K562 (cell line): ENCODE results near the gene CYS1. TPM values are rescaled to one million over a fixed set of nuclear protein-coding genes. Genes with fewer than 3 reads are reported as not detected.
A peak's percentile ranks its signal among the peaks of the same experiment; 100 is the strongest.

Experiments used
- BHLHE40 ChIP-seq: IDR thresholded peaks from 2 replicates; pipeline ENCODE4 v1.6.1; 2011; ENCODE audit warnings: low read length, improper control_type of control experiment
- CTBP1 ChIP-seq: fragments of 450-650 bp; IDR thresholded peaks from 2 replicates; pipeline ENCODE4 v1.6.1; 2016; ENCODE audit warnings: borderline replicate concordance
- DMBX1 ChIP-seq: fragments of 250-450 bp; sonication (Bioruptor Pico); IDR thresholded peaks from 2 replicates; pipeline ENCODE4 v1.8.0; 2022; ENCODE audit warnings: inconsistent platforms, mild to moderate bottlenecking, moderate library complexity, borderline replicate concordance
- ETV5 ChIP-seq: sonication (generic); formaldehyde crosslinking; IDR thresholded peaks from 2 replicates; pipeline ENCODE4 v1.4.0; 2020; ENCODE audit warnings: low read depth, mild to moderate bottlenecking, missing genetic modification reagents
- FOXP1 ChIP-seq: sonication (generic); formaldehyde crosslinking; IDR thresholded peaks from 2 replicates; pipeline ENCODE4 v1.8.0; 2022; ENCODE audit warnings: mild to moderate bottlenecking, missing genetic modification reagents
- GABPA ChIP-seq: fragments of 200-800 bp; sonication (Bioruptor generic); conservative IDR thresholded peaks from 2 replicates; pipeline ENCODE4 v1.6.1; 2016; ENCODE audit warnings: low read depth, missing genetic modification characterization, missing compliant biosample characterization
- LEF1 ChIP-seq: fragments of 450-650 bp; IDR thresholded peaks from 2 replicates; pipeline ENCODE4 v1.6.1; 2016; ENCODE audit warnings: mild to moderate bottlenecking
- PHF8 ChIP-seq: fragments of 200-600 bp; sonication (generic); IDR thresholded peaks from 2 replicates; pipeline ENCODE4 v1.6.1; 2012; ENCODE audit warnings: mixed run types, mild to moderate bottlenecking, inconsistent platforms, low read length, moderate library complexity, borderline replicate concordance
- RNF2 ChIP-seq: sonication (generic); IDR thresholded peaks from 2 replicates; pipeline ENCODE4 v1.6.1; 2016
- SMARCA4 ChIP-seq: fragments of 450-650 bp; IDR thresholded peaks from 2 replicates; pipeline ENCODE4 v1.6.1; 2016
- TAF9B ChIP-seq: fragments of 450-650 bp; IDR thresholded peaks from 2 replicates; pipeline ENCODE4 v1.6.1; 2018; ENCODE audit warnings: mild to moderate bottlenecking; ENCODE audit not compliant: partially characterized antibody
- ZNF143 ChIP-seq: sonication (generic); formaldehyde crosslinking; IDR thresholded peaks from 2 replicates; pipeline ENCODE4 v1.9.0; 2022; ENCODE audit warnings: mild to moderate bottlenecking, missing genetic modification reagents
- polyA plus RNA-seq, 8 experiments: library from polyadenylated mRNA; depleted of rRNA in 4 of 8; stranded (reverse) in 5 of 8; unstranded in 3 of 8; fragments of >200 nt; fragmentation: Nextera tagmentation in 2 of 8; fragmentation: Illumina TruSeq in 1 of 8; extraction: Ambion mirVana in 2 of 8; extraction: Trizol in 1 of 8; gene quantifications; 2 replicates each; pipeline versions ENCODE4 v1.2.1 to v1.2.3, GENCODE V29; 2011 to 2014; ENCODE audit warnings: inconsistent platforms in 1 of 8, missing spikeins in 1 of 8
- total RNA-seq, 7 experiments: library from RNA; depleted of rRNA in 6 of 7; stranded (reverse); fragments of >200 nt in 6 of 7; fragmentation: Illumina TruSeq in 2 of 7; extraction: Trizol in 2 of 7; gene quantifications; 2 replicates each; pipeline versions ENCODE4 v1.2.1 to v1.2.3, GENCODE V29; 2011 to 2021; ENCODE audit warnings: low replicate concordance in 1 of 7
- TF ChIP-seq, protein P1 (sequence below), 2 experiments: fragments of 450-650 bp; IDR thresholded peaks; 2 replicates each; pipeline ENCODE4 v1.6.1; 2016; ENCODE audit warnings: mild to moderate bottlenecking in 2 of 2, borderline replicate concordance in 1 of 2, low read depth in 1 of 2, moderate library complexity in 1 of 2

The CYS1 gene
- total and polyA plus RNA-seq, 9 of the 15 experiments (the other 6 are each of a cell fraction or from before 2014, with no cell fraction given): 0.11 to 0.13 TPM; not detected in 7

- peak; percentile 76 for TF ChIP-seq CTBP1
- TF ChIP-seq PHF8: peak; percentile 26; the same call in 1 of the 2 replicates
- peak; percentile 86 for TF ChIP-seq ETV5 (CRISPR knock-in tag)
- no peak for TF ChIP-seq DMBX1 (CRISPR knock-in tag)
- no peak for TF ChIP-seq FOXP1 (CRISPR knock-in tag)
- TF ChIP-seq, protein P1, sequence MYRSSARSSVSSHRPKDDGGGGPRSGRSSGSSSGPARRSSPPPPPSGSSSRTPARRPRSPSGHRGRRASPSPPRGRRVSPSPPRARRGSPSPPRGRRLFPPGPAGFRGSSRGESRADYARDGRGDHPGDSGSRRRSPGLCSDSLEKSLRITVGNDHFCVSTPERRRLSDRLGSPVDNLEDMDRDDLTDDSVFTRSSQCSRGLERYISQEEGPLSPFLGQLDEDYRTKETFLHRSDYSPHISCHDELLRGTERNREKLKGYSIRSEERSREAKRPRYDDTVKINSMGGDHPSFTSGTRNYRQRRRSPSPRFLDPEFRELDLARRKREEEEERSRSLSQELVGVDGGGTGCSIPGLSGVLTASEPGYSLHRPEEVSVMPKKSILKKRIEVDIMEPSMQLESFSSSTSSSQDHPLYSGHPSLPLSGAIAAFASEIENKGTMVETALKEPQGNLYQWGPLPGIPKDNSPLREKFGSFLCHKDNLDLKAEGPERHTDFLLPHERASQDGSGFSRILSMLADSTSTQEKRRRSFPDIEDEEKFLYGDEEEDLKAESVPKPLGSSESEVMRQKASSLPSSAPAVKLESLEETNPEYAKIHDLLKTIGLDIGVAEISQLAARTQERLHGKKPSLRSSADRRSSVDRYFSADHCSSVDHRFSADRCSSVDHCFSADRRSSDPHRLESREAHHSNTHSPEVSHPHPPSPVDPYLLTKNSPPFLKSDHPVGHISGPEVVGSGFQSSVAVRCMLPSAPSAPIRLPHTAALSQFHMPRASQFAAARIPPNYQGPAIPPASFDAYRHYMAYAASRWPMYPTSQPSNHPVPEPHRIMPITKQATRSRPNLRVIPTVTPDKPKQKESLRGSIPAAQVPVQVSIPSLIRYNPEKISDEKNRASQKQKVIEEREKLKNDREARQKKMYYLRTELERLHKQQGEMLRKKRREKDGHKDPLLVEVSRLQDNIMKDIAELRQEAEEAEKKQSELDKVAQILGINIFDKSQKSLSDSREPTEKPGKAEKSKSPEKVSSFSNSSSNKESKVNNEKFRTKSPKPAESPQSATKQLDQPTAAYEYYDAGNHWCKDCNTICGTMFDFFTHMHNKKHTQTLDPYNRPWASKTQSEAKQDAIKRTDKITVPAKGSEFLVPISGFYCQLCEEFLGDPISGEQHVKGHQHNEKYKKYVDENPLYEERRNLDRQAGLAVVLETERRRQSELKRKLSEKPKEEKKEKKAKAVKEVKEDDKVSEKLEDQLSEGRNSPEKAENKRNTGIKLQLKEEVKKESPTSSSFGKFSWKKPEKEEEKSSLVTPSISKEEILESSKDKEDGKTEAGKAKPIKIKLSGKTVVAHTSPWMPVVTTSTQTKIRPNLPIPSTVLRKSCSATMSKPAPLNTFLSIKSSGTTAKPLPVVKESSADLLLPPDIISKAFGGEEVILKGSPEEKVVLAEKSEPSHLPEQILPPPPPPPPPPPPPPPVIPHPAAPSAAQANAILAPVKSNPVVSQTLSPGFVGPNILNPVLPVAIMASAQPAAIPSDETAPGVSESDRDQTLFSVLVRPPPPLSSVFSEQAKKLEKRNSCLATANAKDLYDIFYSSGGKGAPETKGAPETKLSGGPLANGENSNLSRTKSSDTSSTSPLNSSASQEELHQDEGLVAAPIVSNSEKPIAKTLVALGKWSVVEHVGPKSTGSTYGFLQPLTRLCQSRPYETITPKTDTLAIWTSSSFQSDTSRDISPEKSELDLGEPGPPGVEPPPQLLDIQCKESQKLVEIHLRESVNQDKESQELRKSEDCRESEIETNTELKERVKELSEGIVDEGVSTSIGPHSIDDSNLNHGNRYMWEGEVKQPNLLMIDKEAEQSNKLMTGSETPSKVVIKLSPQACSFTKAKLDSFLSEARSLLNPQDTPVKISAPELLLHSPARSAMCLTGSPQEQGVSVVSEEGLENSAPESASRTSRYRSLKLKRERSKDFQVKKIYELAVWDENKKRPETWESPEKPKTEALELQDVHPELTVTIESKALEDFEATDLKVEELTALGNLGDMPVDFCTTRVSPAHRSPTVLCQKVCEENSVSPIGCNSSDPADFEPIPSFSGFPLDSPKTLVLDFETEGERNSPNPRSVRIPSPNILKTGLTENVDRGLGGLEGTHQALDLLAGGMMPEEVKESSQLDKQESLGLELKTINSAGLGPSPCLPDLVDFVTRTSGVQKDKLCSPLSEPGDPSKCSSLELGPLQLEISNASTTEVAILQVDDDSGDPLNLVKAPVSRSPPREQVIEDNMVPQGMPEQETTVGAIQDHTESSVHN (IDR thresholded peaks at IDR 0.05; ENCODE audit: borderline replicate concordance in 1 of 2, low read depth in 1 of 2): 0 out of 4 replicates have a peak, but pooled peaks of 1 of the 2 experiments have one; percentile 48
- peak; percentile 36; the same call in 1 of the 2 replicates for TF ChIP-seq LEF1
- peak; percentile 72 for TF ChIP-seq GABPA (tag)
- peak; percentile 58 for TF ChIP-seq TAF9B
- TF ChIP-seq SMARCA4: peak; percentile 56
- no peak for TF ChIP-seq ZNF143 (CRISPR knock-in tag)
- peak; percentile 97 for TF ChIP-seq BHLHE40
- no peak for TF ChIP-seq RNF2
These were observed 49.9 kb downstream of the CYS1 start (continued) for GRCh38 chr2:10030311-10030736.
